ENCODE data around the gene CDK14. TPM values are rescaled to one million over a fixed set of nuclear protein-coding genes. Genes with fewer than 3 reads are reported as not detected.

The CDK14 gene
- total and polyA plus RNA-seq, 2 donors (not counting 1 experiment from before 2014, with no cell fraction given) = 42.1 to 167 TPM

GRCh38 chr7:90693939-90694338 lies 97.8 kb downstream of the CDK14 start:
- Histone ChIP-seq H3K4me3 (ENCODE audit: control extremely low read depth in 1 of 5, extremely low read depth in 1 of 5, insufficient read depth in 1 of 5, low read depth in 2 of 5, low read length in 4 of 5) (no peak overlapping the region), H2AFZ (ENCODE audit: insufficient read depth, low read depth, low read length, poor library complexity, severe bottlenecking) (no peak overlapping the region), H3K36me3 (replicated peaks in 1 of 2; ENCODE audit: control extremely low read depth in 1 of 2, control insufficient read depth in 1 of 2, extremely low read depth in 1 of 2, insufficient read depth in 2 of 2, low read length in 1 of 2) (no peaks in the 10 kb centered on the region), H3K4me2 (replicated peaks; ENCODE audit: low read depth, low read length, poor library complexity, severe bottlenecking) (no peak overlapping the region), H3K79me2 (ENCODE audit: control insufficient read depth, insufficient read depth, low read length) (peaks cover 37% of the 10 kb centered on the region), H3K9ac (ENCODE audit: low read length) (no peak overlapping the region), H3K27ac (ENCODE audit: low read length in 2 of 2) (no peak overlapping the region), H3K27me3 (replicated peaks in 1 of 4; ENCODE audit: control extremely low read depth in 1 of 4, control insufficient read depth in 3 of 4, insufficient read depth in 4 of 4, low read length in 3 of 4) (no peaks in the 10 kb centered on the region), H4K20me1 (ENCODE audit: control insufficient read depth, insufficient read depth, low read length, poor library complexity, severe bottlenecking) (no peaks in the 10 kb centered on the region), H3K4me1 (ENCODE audit: control insufficient read depth in 2 of 2, insufficient read depth in 2 of 2, low read length in 2 of 2) (peaks cover 7 to 16% of the 10 kb centered on the region in 2 donors), H3K9me3 (ENCODE audit: control extremely low read depth in 1 of 3, control insufficient read depth in 2 of 3, insufficient read depth in 1 of 3, low read length in 2 of 3) (no peaks in the 10 kb centered on the region)
- H3K4me1 Mint-ChIP-seq = peaks cover 30% of the 10 kb centered on the region
- H3K27ac Mint-ChIP-seq = no peak overlapping the region
- intact Hi-C loops (cut with micrococcal nuclease) = no loop called here
- H3K9me3 Mint-ChIP-seq (ENCODE audit: insufficient read depth) = no peaks in the 10 kb centered on the region
- no peak for TF ChIP-seq CTCF (IDR thresholded peaks at IDR 0.05)
- no peak for TF ChIP-seq EZH2 (IDR thresholded peaks at IDR 0.05; ENCODE audit: borderline replicate concordance, insufficient read depth, low read depth, low read length, poor library complexity, severe bottlenecking)
- DNase-seq = no peak
- no peak for ATAC-seq (ENCODE audit: low read depth)
- H3K27me3 Mint-ChIP-seq = no peaks in the 10 kb centered on the region
- POLR2A ChIA-PET = no interaction called here
- H3K4me3 Mint-ChIP-seq = no peak overlapping the region
- CTCF ChIA-PET = interaction anchor here (0.6 to 2.7 kb wide), 3 partner anchors 15 to 126 kb away, joined by 3 to 13 read pairs (median 3); no protein-coding TSS in a partner anchor

GRCh38 chr7:90698616-90699015 lies 102.5 kb downstream of the CDK14 start:
- WGBS (ENCODE audit: insufficient coverage) = no CpG with 5 or more reads among the region's 2 CpGs
- H3K9me3 ChIP-seq (ENCODE audit: control extremely low read depth in 1 of 3, control insufficient read depth in 2 of 3, insufficient read depth in 1 of 3, low read length in 2 of 3) = no peaks in the 10 kb centered on the region
- POLR2A ChIA-PET = no interaction called here
- H2AFZ ChIP-seq (ENCODE audit: insufficient read depth, low read depth, low read length, poor library complexity, severe bottlenecking) = no peak overlapping the region
- no peak overlapping the region for H3K9ac ChIP-seq (ENCODE audit: low read length)
- H3K27ac ChIP-seq (ENCODE audit: low read length in 2 of 2) = no peak overlapping the region
- H3K4me1 ChIP-seq (ENCODE audit: control insufficient read depth in 2 of 2, insufficient read depth in 2 of 2, low read length in 2 of 2) = peaks cover 16 to 17% of the 10 kb centered on the region in 2 donors
- H3K4me2 ChIP-seq (replicated peaks; ENCODE audit: low read depth, low read length, poor library complexity, severe bottlenecking) = no peak overlapping the region
- no peak overlapping the region for H3K4me3 ChIP-seq (ENCODE audit: control extremely low read depth in 1 of 5, extremely low read depth in 1 of 5, insufficient read depth in 1 of 5, low read depth in 2 of 5, low read length in 4 of 5)
- peaks cover 38% of the 10 kb centered on the region for H3K4me1 Mint-ChIP-seq
- H4K20me1 ChIP-seq (ENCODE audit: control insufficient read depth, insufficient read depth, low read length, poor library complexity, severe bottlenecking) = no peaks in the 10 kb centered on the region
- ATAC-seq (ENCODE audit: low read depth) (no peak), DNase-seq (no peak)
- H3K36me3 ChIP-seq (replicated peaks in 1 of 2; ENCODE audit: control extremely low read depth in 1 of 2, control insufficient read depth in 1 of 2, extremely low read depth in 1 of 2, insufficient read depth in 2 of 2, low read length in 1 of 2) = no peaks in the 10 kb centered on the region
- H3K79me2 ChIP-seq (ENCODE audit: control insufficient read depth, insufficient read depth, low read length) = peaks cover 29% of the 10 kb centered on the region
- CTCF ChIA-PET = interaction anchor here (0.6 to 3.7 kb wide), 2 partner anchors 11 to 26 kb away, joined by 4 to 23 read pairs; no protein-coding TSS in a partner anchor
- no peaks in the 10 kb centered on the region for H3K27me3 Mint-ChIP-seq
- TF ChIP-seq EZH2 (IDR thresholded peaks at IDR 0.05; ENCODE audit: borderline replicate concordance, insufficient read depth, low read depth, low read length, poor library complexity, severe bottlenecking) (no peak), CTCF (IDR thresholded peaks at IDR 0.05) (no peak)
- no peaks in the 10 kb centered on the region for H3K27me3 ChIP-seq (replicated peaks in 1 of 4; ENCODE audit: control extremely low read depth in 1 of 4, control insufficient read depth in 3 of 4, insufficient read depth in 4 of 4, low read length in 3 of 4)
- no peak overlapping the region for H3K4me3 Mint-ChIP-seq
- H3K9me3 Mint-ChIP-seq (ENCODE audit: insufficient read depth) = no peaks in the 10 kb centered on the region
- intact Hi-C loops (cut with micrococcal nuclease) = no loop called here
- H3K27ac Mint-ChIP-seq = no peak overlapping the region
